EL (cell line): ENCODE results near the gene OR1J1.

Source experiments
- DNase-seq: peaks from one replicate; pipeline ENCODE4 v3.0.0-alpha.2; 2016

OR1J1 gene, protein sequence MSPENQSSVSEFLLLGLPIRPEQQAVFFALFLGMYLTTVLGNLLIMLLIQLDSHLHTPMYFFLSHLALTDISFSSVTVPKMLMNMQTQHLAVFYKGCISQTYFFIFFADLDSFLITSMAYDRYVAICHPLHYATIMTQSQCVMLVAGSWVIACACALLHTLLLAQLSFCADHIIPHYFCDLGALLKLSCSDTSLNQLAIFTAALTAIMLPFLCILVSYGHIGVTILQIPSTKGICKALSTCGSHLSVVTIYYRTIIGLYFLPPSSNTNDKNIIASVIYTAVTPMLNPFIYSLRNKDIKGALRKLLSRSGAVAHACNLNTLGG

DNA sequence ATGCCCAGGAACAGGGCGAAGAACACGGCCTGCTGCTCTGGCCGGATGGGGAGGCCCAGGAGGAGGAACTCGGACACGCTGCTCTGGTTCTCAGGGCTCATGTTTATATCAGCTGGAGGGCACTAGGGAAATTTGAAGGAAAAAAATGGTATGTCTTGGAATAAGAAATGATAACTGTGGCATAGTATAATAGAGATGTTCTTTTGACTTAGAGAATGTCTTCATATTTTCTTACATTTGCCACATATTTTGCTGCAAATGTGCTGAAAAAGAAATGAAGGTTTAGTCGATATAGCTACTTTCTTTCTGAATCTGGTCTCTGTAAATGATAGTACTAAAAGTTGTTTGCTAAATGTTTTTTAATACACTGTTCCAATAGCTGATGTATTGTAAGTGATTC lies at the start of gene OR1J1:
OR1J1 (minus strand) TSS at position 101 of the 400 bp plus-strand sequence; CDS start at position 101, 0 bp downstream.
- no peak for DNase-seq

DNA sequence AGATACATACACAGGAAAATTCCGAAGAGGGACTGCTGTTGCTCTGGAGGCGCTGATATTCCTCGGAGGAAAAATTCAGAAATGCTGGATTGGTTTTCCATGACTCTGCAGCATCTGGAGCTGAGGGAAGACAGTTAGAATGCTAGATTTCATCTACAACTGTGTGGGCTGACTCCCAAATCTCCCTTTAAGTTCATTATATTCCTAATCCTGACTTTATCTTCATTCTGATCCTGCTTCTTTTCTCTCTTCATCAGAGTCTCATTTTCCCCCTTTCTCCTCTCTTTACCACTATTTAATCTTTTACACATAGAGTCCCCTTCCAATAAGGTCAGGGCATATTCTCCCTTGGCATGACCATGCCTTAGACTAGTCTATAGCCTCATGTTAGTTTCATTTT lies 49.5 kb upstream of the OR1J1 start, which contains the start of gene OR1N1:
OR1N1 (minus strand) TSS at position 101 of the 400 bp plus-strand sequence; CDS start at position 101, 0 bp downstream.
- DNase-seq = no peak

GRCh38 chr9:122526602-122527001 lies 48.9 kb upstream of the OR1J1 start:
- DNase-seq = no peak

DNA sequence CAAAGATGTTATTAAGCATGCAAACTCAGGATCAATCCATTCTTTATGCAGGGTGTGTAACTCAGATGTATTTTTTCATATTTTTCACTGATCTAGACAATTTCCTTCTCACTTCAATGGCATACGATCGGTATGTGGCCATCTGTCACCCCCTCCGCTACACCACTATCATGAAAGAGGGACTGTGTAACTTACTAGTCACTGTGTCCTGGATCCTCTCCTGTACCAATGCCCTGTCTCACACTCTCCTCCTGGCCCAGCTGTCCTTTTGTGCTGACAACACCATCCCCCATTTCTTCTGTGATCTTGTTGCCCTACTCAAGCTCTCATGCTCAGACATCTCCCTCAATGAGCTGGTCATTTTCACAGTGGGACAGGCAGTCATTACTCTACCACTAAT lies 41.6 kb upstream of the OR1J1 start:
- no peak for DNase-seq

- DNase-seq = no peak
Observed at GRCh38 chr9:122518841-122519240, 41.1 kb upstream of the OR1J1 start, which contains the start of gene OR1J4. OR1J4 (plus strand) TSS chr9:122519141; CDS start chr9:122519141, 0 bp downstream.

GRCh38 chr9:122518226-122518625 lies 40.5 kb upstream of the OR1J1 start:
- no peak for DNase-seq

DNA sequence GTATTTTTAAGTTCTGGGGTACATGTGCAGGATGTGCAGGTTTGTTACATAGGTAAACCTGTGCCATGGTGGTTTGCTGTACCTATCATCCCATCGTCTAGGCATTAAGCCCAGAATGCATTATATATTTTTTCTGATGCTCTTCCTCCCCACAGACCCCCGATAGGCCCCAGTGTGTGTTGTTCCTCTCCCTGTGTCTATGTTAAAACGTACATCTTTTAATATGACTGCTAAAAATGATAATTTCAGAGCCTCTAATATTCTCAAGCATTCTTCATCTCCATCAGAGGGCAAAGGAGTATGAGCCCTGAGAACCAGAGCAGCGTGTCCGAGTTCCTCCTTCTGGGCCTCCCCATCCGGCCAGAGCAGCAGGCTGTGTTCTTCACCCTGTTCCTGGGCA lies 32.8 kb upstream of the OR1J1 start, which contains the start of gene OR1J2:
OR1J2 (plus strand) TSS at position 301 of the 400 bp plus-strand sequence; CDS start at position 301, 0 bp downstream.
- no peak for DNase-seq

DNA sequence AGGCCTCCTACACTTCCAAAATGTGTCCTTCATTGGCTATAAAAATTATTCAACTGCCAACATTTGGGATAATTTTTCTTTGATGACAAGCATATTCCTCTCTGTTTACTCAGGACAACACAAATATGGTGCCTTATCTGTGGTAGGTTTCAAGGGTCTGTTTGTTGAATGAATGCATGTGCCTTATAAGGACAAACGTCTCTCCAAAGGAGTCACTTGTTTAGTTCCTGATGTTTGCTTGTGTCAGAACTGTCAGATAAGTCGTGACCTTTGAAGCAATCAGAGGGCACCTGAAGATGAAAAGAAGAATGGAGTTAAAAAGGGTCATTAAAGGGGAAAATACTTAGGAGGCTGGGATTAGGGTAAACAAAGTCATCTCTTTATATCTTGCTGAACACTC lies 29.2 kb upstream of the OR1J1 start:
- DNase-seq = no peak

- DNase-seq = peak; percentile 74
Observed at GRCh38 chr9:122498883-122499288, 21.2 kb upstream of the OR1J1 start.

GRCh38 chr9:122479062-122479461 lies 1.3 kb upstream of the OR1J1 start:
- no peak for DNase-seq

DNA sequence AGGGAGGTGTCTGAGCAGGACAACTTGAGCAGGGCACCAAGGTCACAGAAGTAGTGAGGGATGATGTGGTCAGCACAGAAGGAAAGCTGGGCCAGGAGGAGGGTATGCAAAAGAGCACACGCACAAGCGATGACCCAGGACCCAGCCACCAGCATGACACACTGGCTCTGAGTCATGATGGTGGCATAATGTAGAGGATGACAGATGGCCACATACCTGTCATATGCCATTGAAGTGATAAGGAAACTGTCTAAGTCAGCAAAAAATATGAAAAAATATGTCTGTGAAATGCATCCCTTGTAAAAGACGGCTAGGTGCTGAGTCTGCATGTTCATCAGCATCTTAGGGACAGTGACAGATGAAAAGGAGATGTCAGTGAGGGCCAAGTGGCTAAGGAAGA lies 380 bp downstream of the OR1J1 start:
- no peak for DNase-seq

DNA sequence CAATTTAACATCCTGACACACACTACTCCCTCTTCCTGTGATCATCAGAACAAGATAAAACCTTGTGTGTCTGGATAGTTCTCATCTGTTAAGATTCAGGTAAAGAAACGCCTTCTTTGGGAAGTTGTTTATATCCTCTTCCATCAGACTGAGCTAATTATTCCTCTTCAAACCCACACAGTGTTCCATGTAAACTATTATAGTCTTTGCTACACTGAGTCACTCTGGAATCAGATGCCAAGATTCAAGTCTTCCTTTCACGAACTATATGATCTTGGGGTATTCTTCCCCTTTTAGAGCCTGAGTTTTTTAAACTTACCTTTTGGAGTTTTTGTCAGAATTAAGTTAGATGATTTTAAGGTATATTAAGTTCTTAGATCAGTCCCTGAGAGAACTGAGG lies 2.0 kb downstream of the OR1J1 start:
- no peak for DNase-seq

DNA sequence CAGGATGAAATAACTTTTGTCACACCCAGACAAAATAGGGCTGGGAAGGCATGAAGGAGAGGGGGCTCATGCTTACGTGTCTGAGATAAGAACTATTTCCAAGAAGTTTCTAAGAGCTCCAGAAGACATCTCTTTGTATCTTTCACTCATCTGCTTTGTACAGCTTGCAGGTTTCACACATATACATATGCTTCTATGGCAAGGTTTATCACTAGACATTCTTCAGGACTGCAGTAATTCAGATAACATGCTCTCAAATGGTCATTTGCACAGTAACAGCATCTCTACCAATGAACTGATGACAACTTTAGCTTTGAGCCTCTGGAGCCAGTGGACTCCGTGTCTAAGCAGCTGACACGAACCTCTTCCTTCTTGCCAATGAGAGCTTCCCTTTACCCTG lies 3.2 kb downstream of the OR1J1 start:
- DNase-seq = no peak

DNA sequence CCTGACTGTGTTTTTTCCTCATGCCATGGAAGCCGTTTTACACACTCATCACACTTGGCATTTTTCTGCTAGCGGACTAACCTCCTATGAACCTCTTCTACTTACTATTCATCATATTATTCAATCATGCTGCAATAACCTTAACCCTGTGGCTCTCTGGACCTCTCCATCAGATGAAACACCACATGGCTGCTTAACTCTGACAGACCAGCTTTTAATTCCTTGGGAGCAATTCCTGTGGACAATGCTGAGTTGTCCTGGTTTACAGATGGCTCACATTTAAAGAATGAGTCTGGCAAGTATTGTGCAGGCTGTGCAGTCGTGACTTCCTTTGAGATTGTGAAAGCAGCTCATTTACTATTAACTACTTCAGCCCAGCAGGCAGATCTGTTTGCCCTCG lies 9.0 kb downstream of the OR1J1 start:
- peak; percentile 59 for DNase-seq

DNA sequence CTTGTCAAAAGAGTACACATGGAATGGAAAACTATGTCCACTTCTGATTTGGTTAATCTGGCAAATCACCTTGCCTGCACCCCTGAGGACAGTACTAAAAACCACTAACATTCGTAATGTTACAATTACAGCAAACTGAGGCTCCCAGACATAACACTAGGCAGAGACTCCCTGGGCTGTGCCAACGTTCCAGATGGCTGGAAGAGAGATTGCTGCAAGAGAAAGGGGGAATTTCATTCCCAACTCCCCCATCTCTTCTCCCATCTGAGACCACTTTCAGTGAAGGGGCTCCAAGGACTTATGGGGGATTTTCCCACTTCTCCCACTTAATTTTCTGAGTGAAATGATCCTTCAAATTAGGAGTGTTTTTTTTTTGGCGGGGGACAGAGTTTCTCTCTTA lies 11.3 kb downstream of the OR1J1 start:
- DNase-seq = no peak

DNA sequence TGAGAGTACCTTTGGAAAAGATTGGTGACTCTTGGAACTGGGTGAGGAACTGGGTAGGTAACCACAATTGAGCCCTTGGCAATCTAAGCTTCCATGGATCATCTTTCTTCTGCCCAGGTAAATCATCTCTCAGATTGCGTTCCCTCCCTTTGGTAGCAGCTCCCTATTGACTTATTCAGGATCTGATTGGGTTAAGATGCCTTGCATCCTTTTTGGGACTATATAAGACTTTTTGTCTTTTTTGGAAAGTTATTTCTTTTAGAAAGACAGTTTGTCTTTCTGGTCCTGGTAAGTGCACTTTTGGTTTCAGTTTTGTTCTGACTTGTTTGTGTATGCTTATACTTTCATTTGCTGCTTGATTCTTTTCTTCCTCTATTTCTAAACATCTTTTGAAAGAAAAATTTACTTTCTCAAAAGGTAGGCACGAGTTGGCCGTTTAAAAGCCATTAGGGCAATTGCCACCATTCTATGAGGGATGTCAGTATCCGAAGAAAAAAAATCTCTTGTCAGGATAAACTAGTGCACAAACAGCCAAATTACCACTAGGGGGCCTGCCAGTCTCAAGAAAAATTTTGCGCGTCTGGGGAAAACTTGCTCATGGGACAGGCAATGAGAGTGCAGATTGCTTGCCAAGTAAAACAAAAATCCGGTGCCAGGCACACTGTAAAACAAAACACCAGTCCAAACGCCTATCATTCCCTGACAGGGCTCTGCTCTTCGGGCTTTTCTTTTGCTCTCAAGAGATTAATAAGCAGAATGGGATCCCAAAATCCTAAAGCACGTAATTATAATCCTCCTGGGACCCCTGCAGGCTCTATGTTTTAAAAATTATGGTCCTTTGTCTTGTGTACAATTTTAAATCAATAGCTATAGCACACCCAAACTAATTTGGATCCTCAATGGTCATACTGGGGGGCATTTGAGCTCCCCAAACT lies 12.8 kb downstream of the OR1J1 start:
- peak; percentile 89 for DNase-seq

GRCh38 chr9:122463828-122464632 lies 13.7 kb downstream of the OR1J1 start:
- peak; percentile 43 for DNase-seq

GRCh38 chr9:122457787-122458186 lies 19.9 kb downstream of the OR1J1 start:
- no peak for DNase-seq

DNA sequence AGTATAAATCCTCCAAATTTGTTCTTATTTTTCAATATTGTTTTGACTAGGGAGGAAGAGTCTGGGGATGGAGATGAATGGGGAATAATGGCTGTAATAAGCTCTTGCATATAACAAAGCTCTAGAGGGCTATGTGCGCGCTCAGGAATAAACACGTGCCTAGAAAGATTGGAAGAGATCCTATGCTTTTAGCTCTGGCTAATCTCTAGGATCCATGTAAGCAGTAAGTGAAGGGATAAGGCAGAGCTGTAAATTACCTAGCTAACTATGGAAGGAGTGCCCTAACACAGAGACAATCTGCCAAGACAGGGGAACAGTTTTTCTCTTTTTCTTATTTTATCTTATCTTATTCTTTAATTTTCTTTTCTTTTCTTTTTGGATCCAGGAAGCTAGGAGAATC lies 21.6 kb downstream of the OR1J1 start:
- no peak for DNase-seq

- DNase-seq = no peak
Observed at GRCh38 chr9:122453677-122454135, 24.0 kb downstream of the OR1J1 start.

- peak; percentile 33 for DNase-seq
Observed at GRCh38 chr9:122446819-122447484, 30.8 kb downstream of the OR1J1 start.

- peak; percentile 96 for DNase-seq
Observed at GRCh38 chr9:122445155-122445749, 32.5 kb downstream of the OR1J1 start.
